ENCODE data around the gene PICALM.

DNA sequence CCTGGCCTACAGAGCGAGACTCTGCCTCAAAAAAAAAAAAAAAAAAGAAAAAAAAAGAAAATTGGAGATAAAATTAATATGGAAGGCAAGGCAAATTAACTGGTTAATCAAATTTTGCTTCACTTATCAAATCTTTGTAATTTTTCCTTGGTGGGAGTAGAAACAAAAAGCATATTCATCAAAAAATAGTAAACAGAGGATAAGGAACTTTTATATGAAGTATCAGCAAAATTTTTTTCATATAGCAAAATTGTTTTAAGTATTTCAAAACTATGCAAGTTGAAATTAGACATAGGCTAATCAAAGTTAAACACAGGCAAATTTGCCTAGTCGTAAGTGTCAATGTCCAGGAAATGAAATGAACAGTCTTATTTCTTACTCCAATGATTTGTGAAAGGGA, 33.0 kb downstream of the PICALM start:
- no peak for TF ChIP-seq POLR2AphosphoS5 (IDR thresholded peaks at IDR 0.05; ENCODE audit: borderline replicate concordance, low read depth, low read length)
- TF ChIP-seq EZH2 (IDR thresholded peaks at IDR 0.05): no peak
